Prostate gland (tissue), 2 donors: Measurements from ENCODE around the gene RNF114.

ENCODE experiments used
- POLR2AphosphoS5 ChIP-seq: sonication (generic); formaldehyde crosslinking; IDR thresholded peaks from one replicate; pipeline ENCODE4 v1.6.1; 2017; ENCODE audit warnings: antibody characterized with exemption
- TF ChIP-seq, protein P1 (sequence below), 4 experiments: fragments of 200-600 bp in 2 of 4; fragments of 450-650 bp in 2 of 4; sonication (generic) in 2 of 4; IDR thresholded peaks; 1 replicate in 3 of 4; 2 replicates in 1 of 4; pipeline ENCODE4 v1.5.1; 2016 to 2019; ENCODE audit warnings: antibody characterized with exemption in 4 of 4, mild to moderate bottlenecking in 2 of 4, moderate library complexity in 2 of 4

DNA sequence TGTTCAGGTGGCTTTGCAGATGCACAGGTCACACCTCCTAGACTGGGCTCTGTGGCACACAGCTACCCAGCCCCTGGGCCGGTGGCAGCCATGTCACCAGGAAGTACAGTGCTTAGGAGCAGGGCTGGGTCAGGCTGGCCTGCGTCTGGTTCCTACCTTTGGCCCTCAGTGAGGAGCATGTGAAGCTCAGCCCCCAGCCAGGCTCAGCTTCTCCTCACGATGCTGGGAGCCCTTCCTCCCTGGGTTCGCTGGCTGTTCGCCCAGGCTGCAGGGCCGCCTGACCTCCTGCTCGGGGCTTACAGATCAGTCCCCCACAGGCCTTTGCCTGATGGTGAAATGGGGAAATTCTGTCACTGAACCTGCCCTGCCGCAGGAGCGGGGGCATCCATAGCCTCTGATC, 43.9 kb upstream of the RNF114 start:
- TF ChIP-seq, protein P1, sequence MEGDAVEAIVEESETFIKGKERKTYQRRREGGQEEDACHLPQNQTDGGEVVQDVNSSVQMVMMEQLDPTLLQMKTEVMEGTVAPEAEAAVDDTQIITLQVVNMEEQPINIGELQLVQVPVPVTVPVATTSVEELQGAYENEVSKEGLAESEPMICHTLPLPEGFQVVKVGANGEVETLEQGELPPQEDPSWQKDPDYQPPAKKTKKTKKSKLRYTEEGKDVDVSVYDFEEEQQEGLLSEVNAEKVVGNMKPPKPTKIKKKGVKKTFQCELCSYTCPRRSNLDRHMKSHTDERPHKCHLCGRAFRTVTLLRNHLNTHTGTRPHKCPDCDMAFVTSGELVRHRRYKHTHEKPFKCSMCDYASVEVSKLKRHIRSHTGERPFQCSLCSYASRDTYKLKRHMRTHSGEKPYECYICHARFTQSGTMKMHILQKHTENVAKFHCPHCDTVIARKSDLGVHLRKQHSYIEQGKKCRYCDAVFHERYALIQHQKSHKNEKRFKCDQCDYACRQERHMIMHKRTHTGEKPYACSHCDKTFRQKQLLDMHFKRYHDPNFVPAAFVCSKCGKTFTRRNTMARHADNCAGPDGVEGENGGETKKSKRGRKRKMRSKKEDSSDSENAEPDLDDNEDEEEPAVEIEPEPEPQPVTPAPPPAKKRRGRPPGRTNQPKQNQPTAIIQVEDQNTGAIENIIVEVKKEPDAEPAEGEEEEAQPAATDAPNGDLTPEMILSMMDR (IDR thresholded peaks at IDR 0.05): no peak
- no peak for TF ChIP-seq POLR2AphosphoS5
